Activated naive CD8-positive, alpha-beta T cell (primary cell): Measurements from ENCODE around the gene TTC27.
"Not testable (repeated sequence)": the region's sequence is repeated elsewhere in the genome, so short reads cannot be mapped to it uniquely, and the experiment has no call there.

Experiments
- H3K27ac Mint-ChIP-seq: one replicate; pipeline ENCODE4 v1.8.0; 2021; ENCODE audit warnings: mixed read lengths
- H3K27me3 Mint-ChIP-seq: one replicate; pipeline ENCODE4 v1.8.0; 2021; ENCODE audit warnings: mixed read lengths
- H3K36me3 Mint-ChIP-seq: one replicate; pipeline ENCODE4 v1.8.0; 2021; ENCODE audit warnings: mixed read lengths
- H3K4me1 Mint-ChIP-seq: one replicate; pipeline ENCODE4 v1.8.0; 2021; ENCODE audit warnings: low read depth, mixed read lengths
- H3K4me3 Mint-ChIP-seq: one replicate; pipeline ENCODE4 v1.8.0; 2021; ENCODE audit warnings: mild to moderate bottlenecking, mixed read lengths
- H3K9me3 Mint-ChIP-seq: one replicate; pipeline ENCODE4 v1.8.0; 2021; ENCODE audit warnings: low read depth, mixed read lengths

Gene TTC27

GRCh38 chr2:32719933-32720716 is 92.3 kb downstream of the TTC27 start:
- H3K36me3 Mint-ChIP-seq = peaks cover 48% of the 10 kb centered on the region
- H3K4me3 Mint-ChIP-seq = no peak overlapping the region
- H3K4me1 Mint-ChIP-seq = peaks cover 2% of the 10 kb centered on the region
- H3K27ac Mint-ChIP-seq = no peak overlapping the region
- no peaks in the 10 kb centered on the region for H3K9me3 Mint-ChIP-seq
- no peaks in the 10 kb centered on the region for H3K27me3 Mint-ChIP-seq

GRCh38 chr2:32720771-32721170 is 92.9 kb downstream of the TTC27 start:
- Mint-ChIP-seq H3K4me1 (no peaks in the 10 kb centered on the region), H3K4me3 (no peak overlapping the region), H3K27me3 (no peaks in the 10 kb centered on the region), H3K36me3 (peaks cover 45% of the 10 kb centered on the region), H3K27ac (no peak overlapping the region), H3K9me3 (no peaks in the 10 kb centered on the region)

GRCh38 chr2:32721376-32721775 is 93.5 kb downstream of the TTC27 start:
- Mint-ChIP-seq H3K9me3 (no peaks in the 10 kb centered on the region), H3K27me3 (no peaks in the 10 kb centered on the region), H3K27ac (no peak overlapping the region), H3K4me3 (no peak overlapping the region), H3K36me3 (peaks cover 46% of the 10 kb centered on the region), H3K4me1 (no peaks in the 10 kb centered on the region)

GRCh38 chr2:32723467-32724079 is 95.7 kb downstream of the TTC27 start:
- Mint-ChIP-seq H3K4me3 (no peak overlapping the region), H3K9me3 (no peaks in the 10 kb centered on the region), H3K36me3 (peaks cover 43% of the 10 kb centered on the region), H3K4me1 (no peaks in the 10 kb centered on the region), H3K27me3 (no peaks in the 10 kb centered on the region), H3K27ac (no peak overlapping the region)

DNA sequence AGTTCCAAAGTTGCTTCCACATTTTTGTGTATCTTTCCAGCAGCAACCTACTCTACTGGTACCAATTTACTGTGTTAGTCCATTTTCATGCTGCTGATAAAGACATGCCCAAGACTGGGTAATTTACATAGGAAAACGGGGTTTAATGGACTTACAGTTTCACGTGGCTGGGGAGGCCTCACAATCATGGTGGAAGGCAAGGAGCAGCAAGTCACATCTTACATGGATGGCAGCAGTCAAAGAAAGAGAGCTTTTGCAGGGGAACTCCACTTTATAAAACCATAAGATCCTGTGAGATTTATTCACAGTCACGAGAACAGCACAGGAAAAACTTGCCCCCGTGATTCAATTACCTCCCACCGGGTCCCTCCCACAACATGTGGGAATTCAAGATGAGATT is 98.8 kb downstream of the TTC27 start:
- not testable (repeated sequence) for H3K9me3 Mint-ChIP-seq, H3K27me3 Mint-ChIP-seq, H3K4me1 Mint-ChIP-seq, H3K4me3 Mint-ChIP-seq, H3K27ac Mint-ChIP-seq
- H3K36me3 Mint-ChIP-seq = peaks cover 44% of the 10 kb centered on the region

GRCh38 chr2:32727157-32727556 is 99.3 kb downstream of the TTC27 start:
- Mint-ChIP-seq H3K27me3 (no peaks in the 10 kb centered on the region), H3K9me3 (no peaks in the 10 kb centered on the region), H3K36me3 (peaks cover 44% of the 10 kb centered on the region), H3K4me3 (no peak overlapping the region), H3K4me1 (no peaks in the 10 kb centered on the region), H3K27ac (no peak overlapping the region)

DNA sequence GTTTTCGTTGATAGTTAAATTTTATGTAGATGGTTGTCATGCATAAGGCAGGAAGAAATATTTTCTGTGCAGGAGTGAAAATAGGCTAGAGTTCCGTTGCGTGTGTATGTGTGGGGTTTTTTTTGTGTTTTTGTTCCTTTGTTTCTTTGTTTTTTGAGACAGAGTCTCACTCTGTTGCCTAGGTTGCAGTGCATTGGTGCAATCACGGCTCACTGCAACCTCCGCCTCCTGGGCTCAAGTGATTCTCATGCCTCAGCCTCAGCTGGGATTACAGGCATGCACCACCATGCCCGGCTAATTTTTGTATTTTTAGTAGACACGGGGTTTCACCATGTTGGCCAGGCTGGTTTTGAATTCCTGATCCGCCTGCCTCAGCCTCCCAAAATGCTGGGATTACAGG is 103.1 kb downstream of the TTC27 start:
- not testable (repeated sequence) for H3K4me3 Mint-ChIP-seq, H3K27ac Mint-ChIP-seq, H3K4me1 Mint-ChIP-seq, H3K9me3 Mint-ChIP-seq, H3K27me3 Mint-ChIP-seq
- peaks cover 25% of the 10 kb centered on the region for H3K36me3 Mint-ChIP-seq

DNA sequence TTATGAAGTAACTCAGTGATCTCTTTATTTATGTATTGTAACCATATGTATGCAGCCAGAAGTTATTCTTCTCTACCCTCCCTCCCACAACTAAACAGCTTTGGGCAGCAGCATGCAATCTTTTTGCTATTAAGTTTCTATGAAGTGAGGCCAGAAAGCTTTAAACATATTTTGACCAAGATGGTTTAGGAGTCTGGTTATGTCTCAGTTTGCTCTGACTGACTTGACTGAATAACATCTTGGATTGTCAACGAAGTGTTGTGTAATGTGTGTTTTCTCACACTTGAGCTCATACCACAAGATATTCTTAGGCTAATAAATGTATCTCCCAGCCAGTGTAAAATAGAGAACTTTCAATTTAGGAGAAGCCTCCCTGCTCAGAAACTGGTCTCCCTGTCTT is 104.3 kb downstream of the TTC27 start:
- no peaks in the 10 kb centered on the region for H3K9me3 Mint-ChIP-seq
- H3K27ac Mint-ChIP-seq = no peak overlapping the region
- peaks cover 25% of the 10 kb centered on the region for H3K36me3 Mint-ChIP-seq
- H3K27me3 Mint-ChIP-seq = no peaks in the 10 kb centered on the region
- H3K4me3 Mint-ChIP-seq = no peak overlapping the region
- no peaks in the 10 kb centered on the region for H3K4me1 Mint-ChIP-seq

DNA sequence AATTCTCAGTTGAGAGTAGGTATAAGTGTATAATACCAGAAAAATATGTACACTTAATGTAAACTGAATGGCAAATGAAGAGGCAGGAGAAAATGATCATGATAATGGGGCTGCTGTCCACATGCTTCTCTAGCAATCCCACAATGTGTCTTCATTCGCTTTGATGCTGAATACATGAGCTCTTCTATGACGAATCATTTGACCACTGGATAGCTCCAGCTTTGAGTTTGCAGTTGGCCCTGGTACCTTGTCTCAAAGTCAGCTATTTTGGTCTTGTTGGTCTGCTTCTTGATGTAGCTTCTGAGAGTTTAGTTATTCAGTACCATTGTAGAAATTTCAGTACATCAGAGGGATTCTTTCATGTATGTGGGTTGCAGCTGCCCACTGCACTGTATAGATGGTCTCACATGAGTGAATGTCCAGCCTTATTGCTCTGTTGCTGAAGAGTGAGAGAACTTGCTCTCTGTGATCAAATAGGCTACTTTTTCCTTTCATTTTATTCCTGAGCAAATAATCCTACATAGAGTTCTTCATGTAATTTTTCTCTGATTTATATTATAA is 105.1 kb downstream of the TTC27 start:
- Mint-ChIP-seq H3K9me3 (no peaks in the 10 kb centered on the region), H3K4me3 (no peak overlapping the region), H3K27ac (no peak overlapping the region), H3K4me1 (no peaks in the 10 kb centered on the region), H3K27me3 (no peaks in the 10 kb centered on the region), H3K36me3 (peaks cover 28% of the 10 kb centered on the region)

- Mint-ChIP-seq H3K36me3 (peaks cover 24% of the 10 kb centered on the region), H3K4me3 (no peak overlapping the region), H3K9me3 (no peaks in the 10 kb centered on the region), H3K27me3 (no peaks in the 10 kb centered on the region), H3K27ac (no peak overlapping the region), H3K4me1 (no peaks in the 10 kb centered on the region)
These were observed 107.5 kb downstream of the TTC27 start for GRCh38 chr2:32735348-32735747.

DNA sequence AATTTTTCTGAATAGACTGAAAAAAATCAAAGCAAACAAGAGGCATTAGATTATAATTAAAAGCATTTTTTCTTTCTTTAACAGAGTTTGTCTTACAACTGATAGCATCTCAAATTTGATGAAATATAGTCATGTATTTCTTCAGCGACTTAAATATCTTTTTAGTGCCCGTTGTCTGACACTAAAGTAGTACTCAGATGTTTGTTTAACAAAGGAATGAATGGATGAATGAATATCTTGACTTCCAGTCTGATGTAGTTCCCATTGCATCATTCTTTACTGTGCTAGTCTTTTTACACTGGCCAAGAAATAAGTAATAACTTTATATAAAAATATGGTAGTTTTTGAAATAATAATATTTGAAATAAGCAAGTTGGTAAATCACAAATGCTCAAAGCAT is 111.1 kb downstream of the TTC27 start:
- H3K4me3 Mint-ChIP-seq = no peak overlapping the region
- no peak overlapping the region for H3K27ac Mint-ChIP-seq
- H3K9me3 Mint-ChIP-seq = no peaks in the 10 kb centered on the region
- no peaks in the 10 kb centered on the region for H3K27me3 Mint-ChIP-seq
- H3K4me1 Mint-ChIP-seq = no peaks in the 10 kb centered on the region
- peaks cover 39% of the 10 kb centered on the region for H3K36me3 Mint-ChIP-seq

DNA sequence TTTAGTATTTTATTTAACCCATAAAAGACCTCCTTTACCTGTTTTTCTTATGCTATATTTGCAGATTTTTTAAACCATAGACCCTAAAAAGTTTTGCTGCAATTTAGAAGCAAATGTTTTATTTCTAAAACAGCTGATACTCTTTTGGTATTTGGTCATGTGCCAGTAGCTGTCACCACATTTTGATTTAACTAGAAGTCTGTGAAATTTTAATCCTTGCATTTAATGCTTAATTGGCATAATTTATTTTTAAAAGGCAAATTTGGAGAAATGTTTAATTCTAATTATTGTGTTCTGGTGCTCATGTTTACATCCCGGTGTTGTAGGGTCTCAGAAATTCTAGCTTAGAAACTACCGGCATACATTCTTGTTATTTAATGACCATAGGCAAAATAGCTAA is 111.8 kb downstream of the TTC27 start:
- Mint-ChIP-seq H3K9me3 (no peaks in the 10 kb centered on the region), H3K4me1 (no peaks in the 10 kb centered on the region), H3K36me3 (peaks cover 44% of the 10 kb centered on the region), H3K27me3 (no peaks in the 10 kb centered on the region), H3K27ac (no peak overlapping the region), H3K4me3 (no peak overlapping the region)

DNA sequence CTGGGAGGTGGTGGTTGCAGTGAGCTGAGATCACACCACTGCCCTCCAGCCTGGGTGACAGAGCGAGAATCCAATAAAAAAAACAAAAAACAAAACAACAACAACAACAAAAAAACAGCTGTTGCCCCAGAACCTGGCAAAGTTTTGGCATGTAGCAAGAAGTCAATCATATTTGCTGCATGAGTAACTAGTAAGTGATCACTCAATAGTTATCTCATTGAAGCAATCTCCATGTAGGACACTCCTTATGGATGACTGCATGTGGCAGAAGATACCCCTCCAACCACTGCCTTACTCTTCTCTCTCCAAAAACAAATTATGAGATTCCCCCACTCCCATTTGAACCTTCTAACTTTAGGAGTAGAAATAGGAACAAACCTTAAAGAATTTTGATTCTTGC is 113.7 kb downstream of the TTC27 start:
- Mint-ChIP-seq H3K27me3 (no peaks in the 10 kb centered on the region), H3K36me3 (peaks cover 41% of the 10 kb centered on the region), H3K27ac (no peak overlapping the region), H3K4me1 (no peaks in the 10 kb centered on the region), H3K9me3 (peaks cover 2% of the 10 kb centered on the region), H3K4me3 (no peak overlapping the region)

- no peak overlapping the region for H3K4me3 Mint-ChIP-seq
- no peak overlapping the region for H3K27ac Mint-ChIP-seq
- peaks cover 6% of the 10 kb centered on the region for H3K9me3 Mint-ChIP-seq
- H3K36me3 Mint-ChIP-seq = peaks cover 39% of the 10 kb centered on the region
- H3K27me3 Mint-ChIP-seq = no peaks in the 10 kb centered on the region
- H3K4me1 Mint-ChIP-seq = no peaks in the 10 kb centered on the region
These were observed 114.5 kb downstream of the TTC27 start for GRCh38 chr2:32742376-32742775.

DNA sequence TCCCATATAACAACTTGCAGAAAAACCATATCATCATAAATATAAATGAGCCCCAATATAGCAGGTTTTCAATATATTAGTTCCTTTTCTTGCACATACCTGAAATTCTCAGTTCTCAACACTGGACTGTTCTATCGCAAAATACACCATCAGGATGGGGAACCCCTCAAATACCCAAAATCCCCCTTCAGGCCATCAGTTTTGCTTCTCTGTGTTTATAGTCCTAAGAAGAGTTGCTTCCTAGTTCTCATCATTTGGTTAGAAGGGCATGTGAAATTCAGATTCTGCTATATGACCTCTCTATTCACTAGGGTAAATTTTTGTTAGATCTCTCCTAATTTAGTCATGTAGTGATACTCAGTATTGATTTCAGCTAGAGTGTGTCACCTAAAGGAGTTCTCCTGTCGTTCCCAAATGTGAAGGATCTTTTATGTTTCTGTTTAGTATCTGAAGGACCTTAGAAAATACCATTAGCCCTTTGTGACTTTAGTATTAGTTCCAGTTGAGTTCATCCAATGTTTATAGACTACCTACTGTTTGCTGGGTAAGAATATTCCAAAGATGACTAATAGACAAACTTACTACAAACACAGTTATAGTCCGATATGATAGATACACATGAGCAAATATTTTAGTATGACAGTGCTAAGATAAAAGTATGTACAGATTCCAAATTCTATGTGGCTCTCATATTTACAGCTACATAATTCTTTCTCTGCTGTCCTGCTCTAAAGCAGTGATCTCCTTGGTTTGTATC is 115.8 kb downstream of the TTC27 start:
- Mint-ChIP-seq H3K4me3 (no peak overlapping the region), H3K36me3 (peaks cover 47% of the 10 kb centered on the region), H3K4me1 (no peaks in the 10 kb centered on the region), H3K27ac (no peak overlapping the region), H3K9me3 (peaks cover 6% of the 10 kb centered on the region), H3K27me3 (no peaks in the 10 kb centered on the region)
